Activated CD4-positive, alpha-beta memory T cell treated with anti-CD3 and anti-CD28 coated beads, Interleukin-2, amount 10 ng/mL, durations not matched to agents 7 days and 5 days (primary cell): ENCODE results near the gene CDY1B. TPM values are rescaled to one million over a fixed set of nuclear protein-coding genes. Genes with fewer than 3 reads are reported as not detected.
"Not testable (repeated sequence)": the region's sequence is repeated elsewhere in the genome, so short reads cannot be mapped to it uniquely, and the experiment has no call there.

Experiments used
- CTCF ChIA-PET: fragments of 350-600 bp; sonication (Branson Sonifier 250); formaldehyde crosslinking; loops from one replicate; lab custom pipeline; 2021; ENCODE audit warnings: antibody characterized with exemption, inconsistent platforms; lab: Charles Lee
- POLR2A ChIA-PET: fragments of 350-600 bp; sonication (Branson Sonifier 250); formaldehyde crosslinking; loops from one replicate; lab custom pipeline; 2021; ENCODE audit warnings: antibody characterized with exemption; lab: Charles Lee
- DNase-seq: peaks from one replicate; pipeline ENCODE4 v3.0.0-alpha.2; 2020
- H3K27ac Mint-ChIP-seq: one replicate; pipeline ENCODE4 v1.8.0; 2021; ENCODE audit warnings: mild to moderate bottlenecking, mixed read lengths
- H3K27me3 Mint-ChIP-seq: one replicate; pipeline ENCODE4 v1.8.0; 2021; ENCODE audit warnings: mixed read lengths
- H3K36me3 Mint-ChIP-seq: one replicate; pipeline ENCODE4 v1.8.0; 2021; ENCODE audit warnings: low read depth, mixed read lengths
- H3K4me1 Mint-ChIP-seq: one replicate; pipeline ENCODE4 v1.8.0; 2021; ENCODE audit warnings: mixed read lengths
- H3K4me3 Mint-ChIP-seq: one replicate; pipeline ENCODE4 v1.8.0; 2021; ENCODE audit warnings: mild to moderate bottlenecking, mixed read lengths
- H3K9me3 Mint-ChIP-seq: one replicate; pipeline ENCODE4 v1.8.0; 2021; ENCODE audit warnings: mixed read lengths
- total RNA-seq, 2 experiments: library from RNA; stranded (reverse); gene quantifications; one replicate each; pipeline ENCODE4 v1.2.3, GENCODE V29; 2021

The CDY1B gene
- total RNA-seq, result not detected

- CTCF ChIA-PET, DNase-seq, H3K9me3 Mint-ChIP-seq, H3K4me1 Mint-ChIP-seq, POLR2A ChIA-PET, H3K36me3 Mint-ChIP-seq, H3K4me3 Mint-ChIP-seq, H3K27ac Mint-ChIP-seq, H3K27me3 Mint-ChIP-seq: not testable (repeated sequence)
These were observed at the start of gene CDY1B for GRCh38 chrY:24047919-24048318. Gene CDY1B (minus strand): TSS chrY:24048019. CDS start chrY:24047688, 331 bp downstream.

GRCh38 chrY:24049525-24049924 is 1.7 kb upstream of the CDY1B start:
- DNase-seq, H3K9me3 Mint-ChIP-seq, H3K27ac Mint-ChIP-seq, H3K4me3 Mint-ChIP-seq, H3K27me3 Mint-ChIP-seq, POLR2A ChIA-PET, H3K36me3 Mint-ChIP-seq, H3K4me1 Mint-ChIP-seq, CTCF ChIA-PET: not testable (repeated sequence)

GRCh38 chrY:24043209-24043608 is 4.6 kb downstream of the CDY1B start:
- not testable (repeated sequence) for H3K27ac Mint-ChIP-seq, H3K9me3 Mint-ChIP-seq

GRCh38 chrY:24039008-24039718 is 8.7 kb downstream of the CDY1B start:
- H3K4me3 Mint-ChIP-seq, DNase-seq, H3K9me3 Mint-ChIP-seq, H3K4me1 Mint-ChIP-seq, H3K27ac Mint-ChIP-seq, CTCF ChIA-PET, H3K36me3 Mint-ChIP-seq, H3K27me3 Mint-ChIP-seq, POLR2A ChIA-PET: not testable (repeated sequence)

More at GRCh38 chrY:24043209-24043608, 4.6 kb downstream of the CDY1B start:
- H3K4me1 Mint-ChIP-seq, H3K4me3 Mint-ChIP-seq, H3K27me3 Mint-ChIP-seq, H3K36me3 Mint-ChIP-seq, DNase-seq, POLR2A ChIA-PET, CTCF ChIA-PET: not testable (repeated sequence)

- H3K4me1 Mint-ChIP-seq, DNase-seq, H3K9me3 Mint-ChIP-seq, H3K36me3 Mint-ChIP-seq, POLR2A ChIA-PET, H3K27me3 Mint-ChIP-seq, CTCF ChIA-PET, H3K27ac Mint-ChIP-seq, H3K4me3 Mint-ChIP-seq: not testable (repeated sequence)
These were observed 21.4 kb downstream of the CDY1B start for GRCh38 chrY:24026212-24027103.
